Transverse colon (tissue), 3 donors: ENCODE measurements around the gene TIE1.

Experiments
- POLR2A ChIP-seq: fragments of 450-650 bp; IDR thresholded peaks from one replicate; pipeline ENCODE4 v1.6.1; 2016; ENCODE audit warnings: antibody characterized with exemption, mild to moderate bottlenecking, moderate library complexity
- TF ChIP-seq, protein P1 (sequence below), 5 experiments: fragments of 200-600 bp in 3 of 5; fragments of 450-650 bp in 2 of 5; sonication (generic) in 3 of 5; IDR thresholded peaks; 1 replicate in 2 of 5; 2 replicates in 3 of 5; pipeline ENCODE4 v1.5.1; 2016 to 2017; ENCODE audit warnings: antibody characterized with exemption in 5 of 5, inconsistent platforms in 3 of 5, mild to moderate bottlenecking in 2 of 5, moderate library complexity in 1 of 5

DNA sequence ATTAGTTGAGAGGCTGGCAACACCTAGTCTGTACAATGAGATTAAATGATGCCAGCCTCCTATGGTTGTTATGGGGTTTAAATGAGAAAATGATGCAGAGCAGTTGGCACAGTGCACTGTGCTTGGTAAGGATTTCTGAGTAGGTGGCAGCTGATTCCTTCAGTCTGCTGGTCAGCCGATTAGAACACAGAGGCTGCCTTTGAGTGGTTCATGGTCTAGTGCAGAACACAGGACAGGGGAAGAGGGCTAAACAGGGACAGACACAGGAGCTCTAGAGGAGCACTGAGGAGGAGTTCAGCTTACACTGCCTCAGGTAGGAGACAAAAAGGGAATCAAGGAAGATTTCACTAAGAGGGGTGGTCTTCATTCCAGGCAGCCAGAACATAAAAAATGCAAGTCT lies 1.4 kb downstream of the TIE1 start:
- TF ChIP-seq, protein P1, sequence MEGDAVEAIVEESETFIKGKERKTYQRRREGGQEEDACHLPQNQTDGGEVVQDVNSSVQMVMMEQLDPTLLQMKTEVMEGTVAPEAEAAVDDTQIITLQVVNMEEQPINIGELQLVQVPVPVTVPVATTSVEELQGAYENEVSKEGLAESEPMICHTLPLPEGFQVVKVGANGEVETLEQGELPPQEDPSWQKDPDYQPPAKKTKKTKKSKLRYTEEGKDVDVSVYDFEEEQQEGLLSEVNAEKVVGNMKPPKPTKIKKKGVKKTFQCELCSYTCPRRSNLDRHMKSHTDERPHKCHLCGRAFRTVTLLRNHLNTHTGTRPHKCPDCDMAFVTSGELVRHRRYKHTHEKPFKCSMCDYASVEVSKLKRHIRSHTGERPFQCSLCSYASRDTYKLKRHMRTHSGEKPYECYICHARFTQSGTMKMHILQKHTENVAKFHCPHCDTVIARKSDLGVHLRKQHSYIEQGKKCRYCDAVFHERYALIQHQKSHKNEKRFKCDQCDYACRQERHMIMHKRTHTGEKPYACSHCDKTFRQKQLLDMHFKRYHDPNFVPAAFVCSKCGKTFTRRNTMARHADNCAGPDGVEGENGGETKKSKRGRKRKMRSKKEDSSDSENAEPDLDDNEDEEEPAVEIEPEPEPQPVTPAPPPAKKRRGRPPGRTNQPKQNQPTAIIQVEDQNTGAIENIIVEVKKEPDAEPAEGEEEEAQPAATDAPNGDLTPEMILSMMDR (IDR thresholded peaks at IDR 0.05): no peak
- no peak for TF ChIP-seq POLR2A
